Measurements from ENCODE around the gene DNPEP.

The DNPEP gene

DNA sequence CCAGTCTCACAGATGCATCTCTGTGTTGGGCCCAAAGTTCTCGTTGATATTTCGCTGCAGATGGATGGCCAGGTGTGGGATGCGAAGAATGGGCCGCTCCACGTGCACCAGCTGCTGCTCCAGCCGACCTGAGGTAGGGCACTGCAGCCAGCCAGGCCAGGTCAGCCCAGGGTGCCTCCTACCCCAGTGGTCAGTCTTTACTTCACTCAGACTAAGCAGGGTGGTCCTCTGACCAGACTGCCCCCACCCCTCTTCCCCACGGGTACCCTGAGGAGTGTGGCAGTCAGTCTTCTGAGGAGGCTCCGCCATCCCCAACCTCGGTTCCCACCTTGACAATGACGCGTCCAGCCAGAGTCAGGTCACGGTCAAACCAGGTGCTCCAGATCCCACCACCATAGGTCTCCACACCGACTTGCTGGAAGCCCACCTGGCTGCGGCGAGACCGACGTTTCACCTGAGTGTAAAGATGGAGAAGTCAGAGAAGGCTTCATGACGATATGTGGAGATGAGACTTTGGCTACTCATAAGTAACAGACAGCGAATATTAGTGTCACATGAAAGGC lies 1.7 kb downstream of the DNPEP start:
- Histone ChIP-seq H3K27me3 (replicated peaks; ENCODE audit: control insufficient read depth, insufficient read depth, low read length) (no peaks in the 10 kb centered on the region), H3K4me3 (replicated peaks; ENCODE audit: low read depth, low read length) (no peak overlapping the region), H3K36me3 (ENCODE audit: control insufficient read depth, insufficient read depth, low read length) (peaks cover 23% of the 10 kb centered on the region)
- TF ChIP-seq, protein P1, sequence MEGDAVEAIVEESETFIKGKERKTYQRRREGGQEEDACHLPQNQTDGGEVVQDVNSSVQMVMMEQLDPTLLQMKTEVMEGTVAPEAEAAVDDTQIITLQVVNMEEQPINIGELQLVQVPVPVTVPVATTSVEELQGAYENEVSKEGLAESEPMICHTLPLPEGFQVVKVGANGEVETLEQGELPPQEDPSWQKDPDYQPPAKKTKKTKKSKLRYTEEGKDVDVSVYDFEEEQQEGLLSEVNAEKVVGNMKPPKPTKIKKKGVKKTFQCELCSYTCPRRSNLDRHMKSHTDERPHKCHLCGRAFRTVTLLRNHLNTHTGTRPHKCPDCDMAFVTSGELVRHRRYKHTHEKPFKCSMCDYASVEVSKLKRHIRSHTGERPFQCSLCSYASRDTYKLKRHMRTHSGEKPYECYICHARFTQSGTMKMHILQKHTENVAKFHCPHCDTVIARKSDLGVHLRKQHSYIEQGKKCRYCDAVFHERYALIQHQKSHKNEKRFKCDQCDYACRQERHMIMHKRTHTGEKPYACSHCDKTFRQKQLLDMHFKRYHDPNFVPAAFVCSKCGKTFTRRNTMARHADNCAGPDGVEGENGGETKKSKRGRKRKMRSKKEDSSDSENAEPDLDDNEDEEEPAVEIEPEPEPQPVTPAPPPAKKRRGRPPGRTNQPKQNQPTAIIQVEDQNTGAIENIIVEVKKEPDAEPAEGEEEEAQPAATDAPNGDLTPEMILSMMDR (IDR thresholded peaks at IDR 0.05; ENCODE audit: insufficient read depth, low read length, poor library complexity, severe bottlenecking) = no peak
- DNase-seq (ENCODE audit: extremely low read depth, insufficient read length) = no peak

DNA sequence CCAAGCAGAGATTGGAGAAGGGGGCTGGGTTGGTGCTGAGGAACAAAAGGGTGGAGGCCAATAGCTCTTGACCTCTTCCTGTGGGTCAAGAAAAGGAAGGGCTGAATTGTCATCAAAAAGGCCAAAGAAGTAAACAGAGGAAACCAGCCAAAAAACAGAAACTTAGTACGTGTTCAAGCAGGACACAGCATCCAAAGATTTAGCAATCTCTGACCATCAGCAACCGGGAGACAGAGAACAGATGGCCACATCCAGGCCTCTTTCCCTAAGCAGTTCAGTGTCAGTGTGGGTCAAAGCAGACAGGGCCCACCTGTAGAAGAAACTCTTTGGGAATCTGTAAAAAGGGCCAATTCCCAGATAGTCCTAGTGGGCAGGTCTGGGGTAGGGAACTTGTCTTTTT lies 2.9 kb downstream of the DNPEP start:
- TF ChIP-seq, protein P1 (IDR thresholded peaks at IDR 0.05; ENCODE audit: insufficient read depth, low read length, poor library complexity, severe bottlenecking) = no peak
- Histone ChIP-seq H3K36me3 (ENCODE audit: control insufficient read depth, insufficient read depth, low read length) (peaks cover 26% of the 10 kb centered on the region), H3K27me3 (replicated peaks; ENCODE audit: control insufficient read depth, insufficient read depth, low read length) (no peaks in the 10 kb centered on the region), H3K4me3 (replicated peaks; ENCODE audit: low read depth, low read length) (no peak overlapping the region)
- no peak for DNase-seq (ENCODE audit: extremely low read depth, insufficient read length)

DNA sequence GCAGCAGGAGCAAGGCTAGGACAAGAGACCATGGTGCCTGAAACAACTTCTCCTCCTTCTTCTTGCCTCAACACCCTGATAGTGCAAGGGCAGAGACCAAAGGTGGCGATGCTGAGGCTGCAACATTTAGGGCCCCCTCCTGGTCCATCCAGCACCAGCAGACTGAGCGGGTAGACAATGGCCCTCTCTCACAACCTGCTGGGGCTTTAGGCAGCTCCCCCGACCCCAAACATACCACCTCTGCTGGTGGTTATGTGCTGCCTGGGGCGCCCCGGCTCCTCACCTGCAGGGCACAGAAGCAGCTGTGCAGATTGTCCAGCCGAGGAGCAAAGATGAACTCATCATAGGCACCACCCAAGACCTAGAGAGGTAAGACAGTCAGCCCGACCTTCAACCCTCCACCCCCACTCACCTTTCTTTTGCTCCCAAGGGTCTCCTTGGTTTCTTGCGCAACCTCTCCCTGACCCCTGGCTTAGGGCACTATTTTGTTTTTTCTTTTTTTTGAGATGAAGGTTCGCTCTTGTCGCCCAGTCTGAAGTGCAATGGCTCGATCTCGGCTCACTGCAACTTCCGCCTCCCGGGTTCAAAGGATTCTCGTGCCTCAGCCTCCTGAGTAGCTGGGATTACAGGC lies 3.5 kb downstream of the DNPEP start:
- H3K4me3 ChIP-seq (replicated peaks; ENCODE audit: low read depth, low read length) = no peak overlapping the region
- no peaks in the 10 kb centered on the region for H3K27me3 ChIP-seq (replicated peaks; ENCODE audit: control insufficient read depth, insufficient read depth, low read length)
- TF ChIP-seq, protein P1 (IDR thresholded peaks at IDR 0.05; ENCODE audit: insufficient read depth, low read length, poor library complexity, severe bottlenecking) = no peak
- H3K36me3 ChIP-seq (ENCODE audit: control insufficient read depth, insufficient read depth, low read length) = peaks cover 26% of the 10 kb centered on the region
- DNase-seq (ENCODE audit: extremely low read depth, insufficient read length) = no peak

DNA sequence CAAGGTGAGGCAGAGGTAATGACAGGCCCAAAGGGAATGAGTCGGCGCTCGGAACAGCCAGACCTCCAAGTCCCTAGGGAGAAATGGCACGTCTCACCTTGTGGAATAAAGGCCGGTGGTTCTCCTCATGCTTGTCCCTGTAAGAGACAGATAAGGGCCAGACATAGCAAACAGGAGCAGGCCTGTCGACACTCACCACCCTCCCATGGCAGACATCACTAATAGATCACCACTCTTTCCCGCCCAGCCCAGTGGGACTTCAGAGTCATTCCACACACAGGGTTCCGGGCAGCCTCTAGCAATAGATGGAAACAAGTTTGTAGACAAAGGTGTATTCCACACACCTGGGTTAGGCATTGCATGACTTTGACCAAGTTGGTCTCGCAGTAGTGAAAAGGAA lies 6.3 kb downstream of the DNPEP start:
- DNase-seq (ENCODE audit: extremely low read depth, insufficient read length) = no peak
- Histone ChIP-seq H3K4me3 (replicated peaks; ENCODE audit: low read depth, low read length) (no peak overlapping the region), H3K27me3 (replicated peaks; ENCODE audit: control insufficient read depth, insufficient read depth, low read length) (no peaks in the 10 kb centered on the region), H3K36me3 (ENCODE audit: control insufficient read depth, insufficient read depth, low read length) (peaks cover 26% of the 10 kb centered on the region)
- TF ChIP-seq, protein P1 (IDR thresholded peaks at IDR 0.05; ENCODE audit: insufficient read depth, low read length, poor library complexity, severe bottlenecking) = no peak

DNA sequence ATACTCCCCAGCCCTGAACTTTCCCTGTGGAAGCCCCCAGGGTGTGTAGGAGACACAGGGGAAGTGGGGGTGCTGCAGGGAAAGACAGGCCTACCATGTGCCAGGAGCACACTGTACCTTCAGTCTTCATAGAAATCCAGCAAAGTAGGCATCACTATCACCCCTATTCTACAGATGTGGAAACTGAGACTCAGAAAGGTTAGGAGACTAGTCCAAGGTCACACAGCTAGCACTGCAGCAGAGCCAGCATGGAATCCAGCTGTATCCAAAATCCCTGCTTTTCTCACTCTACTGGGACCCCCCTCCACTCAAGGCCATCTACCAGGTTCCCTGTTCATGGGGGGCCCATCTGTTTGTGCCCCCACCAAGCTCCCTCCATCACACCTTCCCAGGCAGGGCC lies 6.8 kb downstream of the DNPEP start:
- no peak for DNase-seq (ENCODE audit: extremely low read depth, insufficient read length)
- Histone ChIP-seq H3K36me3 (ENCODE audit: control insufficient read depth, insufficient read depth, low read length) (peaks cover 25% of the 10 kb centered on the region), H3K4me3 (replicated peaks; ENCODE audit: low read depth, low read length) (no peak overlapping the region), H3K27me3 (replicated peaks; ENCODE audit: control insufficient read depth, insufficient read depth, low read length) (no peaks in the 10 kb centered on the region)
- TF ChIP-seq, protein P1 (IDR thresholded peaks at IDR 0.05; ENCODE audit: insufficient read depth, low read length, poor library complexity, severe bottlenecking) = no peak

Data from GM06990 (cell line).